Caco-2 (cell line): ENCODE results near the gene ZFR2. TPM values are rescaled to one million over a fixed set of nuclear protein-coding genes. Genes with fewer than 3 reads are reported as not detected.

Experiments used
- BruUV-seq: library from RNA; stranded (reverse); fragments of 400-500 nt; replicated peaks from 2 replicates; lab custom pipeline; 2021; lab: Mats Ljungman, UMichigan
- CTCF ChIA-PET: fragments of 300-600 bp; sonication (Branson Sonifier 250); formaldehyde crosslinking; loops from one replicate; lab custom pipeline; 2022; ENCODE audit warnings: antibody characterized with exemption; lab: Charles Lee
- POLR2A ChIA-PET: fragments of 300-600 bp; sonication (Branson Sonifier 250); formaldehyde crosslinking; loops from one replicate; lab custom pipeline; 2022; ENCODE audit warnings: antibody characterized with exemption; lab: Charles Lee
- DNase-seq, 2 experiments: peaks; one replicate each; pipeline versions ENCODE4 v3.0.0 to v3.0.0-alpha.2; 2020 to 2022
- H3K27me3 ChIP-seq: replicated peaks from 2 replicates; pipeline ENCODE4 v1.6.0; 2011; ENCODE audit warnings: low read length; ENCODE audit not compliant: control insufficient read depth, insufficient read depth
- H3K36me3 ChIP-seq: 2 replicates; pipeline ENCODE4 v1.5.1; 2011; ENCODE audit warnings: low read length; ENCODE audit not compliant: control insufficient read depth, insufficient read depth
- H3K4me1 ChIP-seq: fragments of 250-450 bp; sonication (Bioruptor Pico); 2 replicates; pipeline ENCODE4 v1.5.1; 2020; ENCODE audit warnings: mild to moderate bottlenecking
- H3K4me3 ChIP-seq: 2 replicates; pipeline ENCODE4 v1.5.1; 2011; ENCODE audit warnings: low read depth, mild to moderate bottlenecking, control low read depth, low read length
- H3K9me3 ChIP-seq: fragments of 250-450 bp; sonication (Bioruptor Pico); 2 replicates; pipeline ENCODE4 v1.5.1; 2020; ENCODE audit warnings: mild to moderate bottlenecking, moderate library complexity
- H3K27ac Mint-ChIP-seq: one replicate; pipeline ENCODE4 v1.8.0; 2022; ENCODE audit warnings: mixed read lengths; ENCODE audit not compliant: unreplicated experiment
- H3K27me3 Mint-ChIP-seq: one replicate; pipeline ENCODE4 v1.8.0; 2022; ENCODE audit warnings: mixed read lengths; ENCODE audit not compliant: insufficient read depth, unreplicated experiment
- H3K36me3 Mint-ChIP-seq: one replicate; pipeline ENCODE4 v1.8.0; 2022; ENCODE audit warnings: mild to moderate bottlenecking, mixed read lengths; ENCODE audit not compliant: insufficient read depth, unreplicated experiment
- H3K4me1 Mint-ChIP-seq: one replicate; pipeline ENCODE4 v1.8.0; 2022; ENCODE audit warnings: low read depth, mixed read lengths; ENCODE audit not compliant: unreplicated experiment
- H3K4me3 Mint-ChIP-seq: one replicate; pipeline ENCODE4 v1.8.0; 2022; ENCODE audit warnings: mild to moderate bottlenecking, moderate library complexity, mixed read lengths; ENCODE audit not compliant: unreplicated experiment
- H3K9me3 Mint-ChIP-seq: one replicate; pipeline ENCODE4 v1.8.0; 2022; ENCODE audit warnings: mixed read lengths; ENCODE audit not compliant: unreplicated experiment
- intact Hi-C: fragments of 100-400 bp; cut with micrococcal nuclease; formaldehyde crosslinking; loops from one replicate; pipeline ENCODE4 v1.10.0; 2022; ENCODE audit not compliant: unreplicated experiment
- total RNA-seq: library from RNA; stranded (reverse); gene quantifications from 2 replicates; pipeline ENCODE4 v1.2.3, GENCODE V29; 2022
- TF ChIP-seq, protein P1 (sequence below), 2 experiments: fragments of 200-600 bp in 1 of 2; IDR thresholded peaks; 1 replicate in 1 of 2; 2 replicates in 1 of 2; pipeline versions ENCODE4 v1.5.1 to v1.8.0; 2011 to 2022; ENCODE audit warnings: antibody characterized with exemption in 1 of 2, control low read depth in 1 of 2, inconsistent platforms in 1 of 2, low read depth in 1 of 2, low read length in 1 of 2, mild to moderate bottlenecking in 1 of 2, moderate library complexity in 1 of 2; ENCODE audit not compliant: insufficient read depth in 1 of 2, severe bottlenecking in 1 of 2, unreplicated experiment in 1 of 2

The ZFR2 gene
- total RNA-seq, 1 experiment from 2014 or later = not detected

DNA sequence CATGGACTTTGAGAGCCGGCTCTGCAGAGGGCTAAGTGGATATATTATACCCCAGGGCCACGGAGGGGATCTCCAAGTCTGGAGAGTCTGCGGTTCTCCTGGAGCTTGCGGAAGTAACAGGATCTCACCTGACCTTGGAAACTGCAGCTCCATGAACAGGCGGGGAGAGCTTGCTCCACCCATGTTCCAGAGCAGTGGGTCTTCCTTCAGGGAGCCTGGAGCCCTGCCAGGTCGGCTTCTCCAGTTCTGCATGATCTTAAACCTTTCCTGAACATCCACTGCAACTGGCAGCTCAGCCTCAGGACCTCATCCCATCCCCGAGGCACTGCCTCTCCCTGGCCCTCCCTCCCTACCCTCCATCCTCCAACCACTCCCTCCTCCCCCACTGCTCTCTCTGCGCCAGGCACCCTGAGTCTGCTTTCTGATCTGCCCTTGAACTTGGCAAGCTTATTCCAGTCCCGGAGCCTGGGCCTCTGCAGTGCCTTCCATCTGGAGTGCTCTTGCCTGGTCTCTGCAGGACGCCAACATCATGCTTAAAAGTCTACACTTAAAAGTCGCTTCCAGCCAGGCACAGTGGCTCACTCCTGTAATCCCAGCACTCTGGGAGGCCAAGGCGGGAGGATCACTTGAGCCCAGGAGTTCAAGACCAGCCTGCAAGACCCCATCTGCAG lies 24.8 kb upstream of the ZFR2 start:
- Mint-ChIP-seq H3K36me3 (no peaks in the 10 kb centered on the region), H3K27ac (no peak overlapping the region), H3K4me3 (no peak overlapping the region), H3K4me1 (no peaks in the 10 kb centered on the region), H3K9me3 (no peaks in the 10 kb centered on the region), H3K27me3 (no peaks in the 10 kb centered on the region)
- ChIA-PET CTCF (no interaction called here), POLR2A (interaction anchor here (0.7 kb wide), 1 partner anchor 524 kb away, joined by 16 read pairs; no protein-coding TSS in a partner anchor)
- BruUV-seq = no TSS peak
- TF ChIP-seq, protein P1, sequence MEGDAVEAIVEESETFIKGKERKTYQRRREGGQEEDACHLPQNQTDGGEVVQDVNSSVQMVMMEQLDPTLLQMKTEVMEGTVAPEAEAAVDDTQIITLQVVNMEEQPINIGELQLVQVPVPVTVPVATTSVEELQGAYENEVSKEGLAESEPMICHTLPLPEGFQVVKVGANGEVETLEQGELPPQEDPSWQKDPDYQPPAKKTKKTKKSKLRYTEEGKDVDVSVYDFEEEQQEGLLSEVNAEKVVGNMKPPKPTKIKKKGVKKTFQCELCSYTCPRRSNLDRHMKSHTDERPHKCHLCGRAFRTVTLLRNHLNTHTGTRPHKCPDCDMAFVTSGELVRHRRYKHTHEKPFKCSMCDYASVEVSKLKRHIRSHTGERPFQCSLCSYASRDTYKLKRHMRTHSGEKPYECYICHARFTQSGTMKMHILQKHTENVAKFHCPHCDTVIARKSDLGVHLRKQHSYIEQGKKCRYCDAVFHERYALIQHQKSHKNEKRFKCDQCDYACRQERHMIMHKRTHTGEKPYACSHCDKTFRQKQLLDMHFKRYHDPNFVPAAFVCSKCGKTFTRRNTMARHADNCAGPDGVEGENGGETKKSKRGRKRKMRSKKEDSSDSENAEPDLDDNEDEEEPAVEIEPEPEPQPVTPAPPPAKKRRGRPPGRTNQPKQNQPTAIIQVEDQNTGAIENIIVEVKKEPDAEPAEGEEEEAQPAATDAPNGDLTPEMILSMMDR (IDR thresholded peaks at IDR 0.05; ENCODE audit: insufficient read depth in 1 of 2, low read depth in 1 of 2, low read length in 1 of 2, severe bottlenecking in 1 of 2, unreplicated experiment in 1 of 2) = no peak
- no peaks in the 10 kb centered on the region for H3K36me3 ChIP-seq
- H3K4me3 ChIP-seq = no peak overlapping the region
- H3K9me3 ChIP-seq = 0 out of 2 replicates have a peak, but pooled peaks cover 6% of the 10 kb centered on the region
- DNase-seq = no peak
- no peaks in the 10 kb centered on the region for H3K4me1 ChIP-seq
- no peaks in the 10 kb centered on the region for H3K27me3 ChIP-seq
- intact Hi-C loops = no loop called here

DNA sequence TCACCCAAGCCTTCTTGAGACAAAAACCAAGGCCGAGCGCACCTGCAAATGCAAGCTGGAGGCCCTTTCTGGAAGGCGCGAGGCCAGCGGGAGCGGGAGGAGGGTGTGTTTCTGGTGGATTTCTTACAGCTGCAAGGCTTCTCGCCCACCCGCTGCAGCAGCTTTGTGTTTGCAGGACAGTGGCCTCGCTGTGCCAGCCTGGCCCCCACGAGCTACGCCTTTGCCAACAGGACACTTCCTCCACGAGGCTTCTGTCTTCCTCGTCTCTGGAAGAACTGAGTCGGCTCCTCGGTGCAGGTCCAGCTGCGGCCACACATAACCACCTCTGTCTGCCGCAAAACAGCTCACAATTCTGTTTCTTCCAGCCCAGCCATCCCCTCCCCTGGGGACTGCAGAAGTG lies 21.8 kb upstream of the ZFR2 start:
- Mint-ChIP-seq H3K4me3 (no peak overlapping the region), H3K36me3 (no peaks in the 10 kb centered on the region), H3K27me3 (no peaks in the 10 kb centered on the region), H3K4me1 (no peaks in the 10 kb centered on the region), H3K9me3 (no peaks in the 10 kb centered on the region), H3K27ac (no peak overlapping the region)
- CTCF ChIA-PET = no interaction called here
- TF ChIP-seq, protein P1 (IDR thresholded peaks at IDR 0.05; ENCODE audit: insufficient read depth in 1 of 2, low read depth in 1 of 2, low read length in 1 of 2, severe bottlenecking in 1 of 2, unreplicated experiment in 1 of 2) = no peak
- DNase-seq = no peak
- Histone ChIP-seq H3K4me1 (no peaks in the 10 kb centered on the region), H3K36me3 (no peaks in the 10 kb centered on the region), H3K27me3 (no peaks in the 10 kb centered on the region), H3K9me3 (no peaks in the 10 kb centered on the region), H3K4me3 (no peak overlapping the region)
- POLR2A ChIA-PET = no interaction called here
- BruUV-seq = no TSS peak
- intact Hi-C loops = no loop called here

DNA sequence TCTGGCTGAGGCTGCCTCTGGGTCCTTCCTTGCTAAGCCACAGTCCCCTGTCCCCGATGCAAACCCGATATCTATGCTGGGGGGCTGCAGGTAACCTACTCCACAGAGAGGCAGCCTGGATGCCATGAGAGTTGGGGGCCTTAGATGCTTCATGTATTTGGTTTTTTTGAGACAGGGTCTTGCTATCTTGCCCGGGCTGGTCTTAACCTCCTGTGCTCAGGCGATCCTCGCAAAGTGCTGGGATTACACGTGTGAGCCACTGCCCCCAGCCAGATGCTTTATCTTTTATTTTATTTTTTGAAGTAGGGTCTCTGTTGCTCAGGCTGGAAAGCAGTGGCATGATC lies 13.2 kb upstream of the ZFR2 start:
- Mint-ChIP-seq H3K27me3 (no peaks in the 10 kb centered on the region), H3K36me3 (no peaks in the 10 kb centered on the region), H3K9me3 (no peaks in the 10 kb centered on the region), H3K4me3 (no peak overlapping the region), H3K4me1 (no peaks in the 10 kb centered on the region), H3K27ac (no peak overlapping the region)
- H3K9me3 ChIP-seq = no peaks in the 10 kb centered on the region
- H3K4me3 ChIP-seq = no peak overlapping the region
- no peaks in the 10 kb centered on the region for H3K4me1 ChIP-seq
- POLR2A ChIA-PET = no interaction called here
- CTCF ChIA-PET = no interaction called here
- intact Hi-C loops = no loop called here
- BruUV-seq = no TSS peak
- DNase-seq = no peak
- no peaks in the 10 kb centered on the region for H3K36me3 ChIP-seq
- no peaks in the 10 kb centered on the region for H3K27me3 ChIP-seq
- TF ChIP-seq, protein P1 (IDR thresholded peaks at IDR 0.05; ENCODE audit: insufficient read depth in 1 of 2, low read depth in 1 of 2, low read length in 1 of 2, severe bottlenecking in 1 of 2, unreplicated experiment in 1 of 2) = no peak
